Measurements from ENCODE around the gene SNRPD2.

Gene SNRPD2

DNA sequence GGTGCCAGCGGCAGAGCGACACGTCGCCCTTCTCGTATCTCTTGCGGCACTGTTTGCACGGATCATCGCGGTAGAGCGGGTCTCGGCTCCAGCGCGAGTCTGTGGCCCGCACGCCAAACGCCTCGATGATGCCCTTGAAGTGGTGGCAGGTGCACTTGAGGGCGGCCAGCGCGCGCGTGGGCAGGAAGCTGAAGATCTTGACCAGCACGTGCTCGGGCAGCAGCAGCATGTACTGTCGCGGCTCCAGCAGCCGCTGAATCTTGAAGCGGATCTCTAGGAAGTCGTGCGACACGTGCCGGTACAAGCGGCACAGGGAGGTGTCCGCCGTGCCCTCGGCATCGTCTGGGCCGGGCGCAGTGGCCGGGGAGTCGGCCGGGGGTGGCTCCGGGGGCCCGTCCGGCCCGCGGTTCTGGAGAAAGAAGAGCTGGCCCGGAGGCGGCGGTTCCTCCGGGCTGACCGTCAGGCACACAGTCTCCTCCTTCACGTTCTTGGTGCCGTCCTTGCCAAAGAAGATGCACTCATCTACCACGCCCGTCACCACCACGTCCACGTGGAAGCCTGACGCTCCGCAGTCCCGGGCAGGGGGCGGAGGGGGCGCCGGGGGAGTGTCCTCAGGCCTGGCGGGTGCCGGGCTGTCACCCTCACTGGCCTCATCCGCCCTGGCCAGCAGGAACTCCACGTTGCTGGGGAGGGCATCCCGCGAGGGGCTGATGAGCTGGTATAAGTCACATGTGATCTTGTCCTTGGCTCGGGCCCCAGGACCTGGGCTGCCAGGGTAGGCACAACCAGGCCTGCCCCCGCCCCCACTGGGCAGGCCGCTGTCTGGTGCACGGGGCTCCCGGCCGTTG is 20.3 kb upstream of the SNRPD2 start:
- Histone ChIP-seq H2AFZ (no peak overlapping the region), H3K9ac (no peak overlapping the region), H3K4me3 (ENCODE audit: low read depth, low read length) (no peak overlapping the region), H3K79me2 (peaks cover 16% of the 10 kb centered on the region), H3K27ac (no peak overlapping the region), H3K36me3 (ENCODE audit: control insufficient read depth, insufficient read depth, low read length) (no peaks in the 10 kb centered on the region), H3K4me2 (ENCODE audit: low read length) (no peak overlapping the region), H3K4me1 (peaks cover 9% of the 10 kb centered on the region), H3K27me3 (ENCODE audit: control insufficient read depth, insufficient read depth, low read length) (no peaks in the 10 kb centered on the region), H3K9me3 (ENCODE audit: control insufficient read depth, low read length) (no peaks in the 10 kb centered on the region)
- TF ChIP-seq, protein P1, sequence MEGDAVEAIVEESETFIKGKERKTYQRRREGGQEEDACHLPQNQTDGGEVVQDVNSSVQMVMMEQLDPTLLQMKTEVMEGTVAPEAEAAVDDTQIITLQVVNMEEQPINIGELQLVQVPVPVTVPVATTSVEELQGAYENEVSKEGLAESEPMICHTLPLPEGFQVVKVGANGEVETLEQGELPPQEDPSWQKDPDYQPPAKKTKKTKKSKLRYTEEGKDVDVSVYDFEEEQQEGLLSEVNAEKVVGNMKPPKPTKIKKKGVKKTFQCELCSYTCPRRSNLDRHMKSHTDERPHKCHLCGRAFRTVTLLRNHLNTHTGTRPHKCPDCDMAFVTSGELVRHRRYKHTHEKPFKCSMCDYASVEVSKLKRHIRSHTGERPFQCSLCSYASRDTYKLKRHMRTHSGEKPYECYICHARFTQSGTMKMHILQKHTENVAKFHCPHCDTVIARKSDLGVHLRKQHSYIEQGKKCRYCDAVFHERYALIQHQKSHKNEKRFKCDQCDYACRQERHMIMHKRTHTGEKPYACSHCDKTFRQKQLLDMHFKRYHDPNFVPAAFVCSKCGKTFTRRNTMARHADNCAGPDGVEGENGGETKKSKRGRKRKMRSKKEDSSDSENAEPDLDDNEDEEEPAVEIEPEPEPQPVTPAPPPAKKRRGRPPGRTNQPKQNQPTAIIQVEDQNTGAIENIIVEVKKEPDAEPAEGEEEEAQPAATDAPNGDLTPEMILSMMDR (IDR thresholded peaks at IDR 0.05) = no peak

DNA sequence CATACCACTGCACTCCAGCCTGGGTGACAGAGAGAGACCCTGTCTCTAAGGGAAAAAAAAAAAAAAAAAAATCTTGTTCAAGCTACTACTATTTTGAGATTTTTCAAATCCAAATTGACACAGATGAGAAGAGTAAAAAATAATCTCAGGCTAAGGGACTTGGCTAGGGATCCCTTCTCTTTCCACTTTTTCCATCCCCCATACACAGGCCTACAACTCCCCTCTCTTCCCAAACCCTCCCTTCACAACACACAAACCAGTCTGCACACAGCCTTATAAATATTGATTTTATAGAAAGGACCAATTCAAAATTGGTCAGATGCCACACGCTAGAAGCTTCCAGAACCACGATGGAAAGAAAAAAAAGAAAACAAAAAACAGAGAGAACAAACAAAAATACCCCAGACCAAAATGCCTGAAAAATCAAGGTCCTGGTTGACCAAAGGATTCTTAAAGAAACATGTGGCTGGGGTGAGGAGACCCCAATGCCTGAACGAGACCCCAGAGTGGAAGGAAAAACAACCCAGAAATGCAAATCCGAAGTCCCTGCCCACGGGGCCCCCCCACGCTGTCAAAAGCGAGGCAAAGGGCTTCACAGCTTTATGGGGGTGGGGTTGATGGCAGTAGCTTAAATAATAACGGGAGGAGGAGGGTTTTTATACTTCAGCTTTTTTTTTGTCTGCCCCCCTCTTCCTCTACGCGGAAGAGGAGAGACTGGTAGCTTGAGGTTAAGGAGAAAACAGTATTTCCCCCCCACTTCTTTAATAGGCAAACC is 18.8 kb upstream of the SNRPD2 start:
- Histone ChIP-seq H3K4me2 (ENCODE audit: low read length) (no peak overlapping the region), H3K27ac (no peak overlapping the region), H3K9me3 (ENCODE audit: control insufficient read depth, low read length) (no peaks in the 10 kb centered on the region), H3K79me2 (peaks cover 10% of the 10 kb centered on the region), H2AFZ (no peak overlapping the region), H3K27me3 (ENCODE audit: control insufficient read depth, insufficient read depth, low read length) (no peaks in the 10 kb centered on the region), H3K4me1 (no peaks in the 10 kb centered on the region), H3K9ac (no peak overlapping the region), H3K36me3 (ENCODE audit: control insufficient read depth, insufficient read depth, low read length) (no peaks in the 10 kb centered on the region), H3K4me3 (ENCODE audit: low read depth, low read length) (no peak overlapping the region)
- TF ChIP-seq, protein P1 (IDR thresholded peaks at IDR 0.05) = no peak

DNA sequence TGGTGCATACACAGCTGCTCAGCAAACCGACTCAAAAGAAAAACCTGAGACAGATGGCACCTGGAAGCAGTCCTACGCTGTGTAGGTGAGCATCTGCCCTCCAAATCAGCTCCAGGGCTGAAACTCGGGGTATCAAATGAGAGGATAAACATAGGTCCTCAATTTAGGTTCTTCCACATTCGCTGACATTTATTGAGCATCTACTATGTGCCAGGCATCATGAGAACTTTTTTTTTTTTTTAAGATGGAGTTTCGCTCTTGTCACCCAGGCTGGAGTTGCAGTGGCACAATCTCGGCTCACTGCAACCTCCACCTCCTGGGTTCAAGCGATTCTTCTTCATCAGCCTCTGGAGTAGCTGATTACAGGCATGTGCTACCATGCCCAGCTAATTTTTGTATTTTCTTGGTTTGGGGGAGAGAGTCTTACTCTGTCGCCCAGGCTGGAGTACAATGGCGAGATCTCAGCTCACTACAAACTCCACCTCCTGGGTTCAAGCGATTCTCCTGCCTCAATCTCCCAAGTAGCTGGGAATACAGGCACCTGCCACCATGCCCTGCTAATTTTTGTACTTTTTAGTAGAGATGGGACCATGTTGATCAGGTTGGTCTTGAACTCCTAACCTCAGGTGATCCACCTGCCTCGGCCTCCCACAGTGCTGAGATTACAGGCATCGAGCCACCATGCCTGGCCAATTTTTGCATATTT is 14.1 kb upstream of the SNRPD2 start:
- H2AFZ ChIP-seq = no peak overlapping the region
- H3K27me3 ChIP-seq (ENCODE audit: control insufficient read depth, insufficient read depth, low read length) = no peaks in the 10 kb centered on the region
- H3K9me3 ChIP-seq (ENCODE audit: control insufficient read depth, low read length) = no peaks in the 10 kb centered on the region
- no peak overlapping the region for H3K4me3 ChIP-seq (ENCODE audit: low read depth, low read length)
- H3K4me1 ChIP-seq = no peaks in the 10 kb centered on the region
- no peak overlapping the region for H3K4me2 ChIP-seq (ENCODE audit: low read length)
- H3K9ac ChIP-seq = no peak overlapping the region
- H3K79me2 ChIP-seq = no peaks in the 10 kb centered on the region
- H3K27ac ChIP-seq = no peak overlapping the region
- no peaks in the 10 kb centered on the region for H3K36me3 ChIP-seq (ENCODE audit: control insufficient read depth, insufficient read depth, low read length)
- TF ChIP-seq, protein P1 (IDR thresholded peaks at IDR 0.05) = no peak

DNA sequence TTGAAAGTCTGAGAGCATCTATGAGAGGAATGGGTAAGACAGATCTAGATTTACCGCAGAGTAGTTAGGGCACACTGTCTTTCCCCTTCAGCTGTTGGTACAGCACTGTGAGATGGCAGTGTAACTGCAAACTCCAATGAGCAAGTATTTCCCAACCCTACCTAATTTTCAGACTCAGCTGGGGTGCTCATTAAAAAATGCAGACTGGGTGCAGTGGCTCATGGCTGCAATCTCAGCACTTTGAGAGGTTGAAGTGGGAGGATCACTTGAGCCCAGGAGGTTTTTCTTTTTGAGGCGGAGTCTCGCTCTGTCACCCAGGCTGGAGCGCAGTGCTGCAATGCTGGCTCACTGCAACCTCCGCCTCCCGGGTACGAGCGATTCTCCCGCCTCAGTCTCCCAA is 13.4 kb upstream of the SNRPD2 start:
- no peak overlapping the region for H3K4me3 ChIP-seq (ENCODE audit: low read depth, low read length)
- H3K79me2 ChIP-seq = no peaks in the 10 kb centered on the region
- TF ChIP-seq, protein P1 (IDR thresholded peaks at IDR 0.05) = no peak
- H3K36me3 ChIP-seq (ENCODE audit: control insufficient read depth, insufficient read depth, low read length) = no peaks in the 10 kb centered on the region
- no peaks in the 10 kb centered on the region for H3K4me1 ChIP-seq
- H3K27ac ChIP-seq = no peak overlapping the region
- no peaks in the 10 kb centered on the region for H3K9me3 ChIP-seq (ENCODE audit: control insufficient read depth, low read length)
- no peak overlapping the region for H3K4me2 ChIP-seq (ENCODE audit: low read length)
- H3K9ac ChIP-seq = no peak overlapping the region
- no peak overlapping the region for H2AFZ ChIP-seq
- no peaks in the 10 kb centered on the region for H3K27me3 ChIP-seq (ENCODE audit: control insufficient read depth, insufficient read depth, low read length)
